Ishikawa (cell line): ENCODE results near the gene GAB2.

Experiments used
- CEBPB ChIP-seq: IDR thresholded peaks from 2 replicates; pipeline ENCODE4 v1.6.1; 2012
- CREB1 ChIP-seq: IDR thresholded peaks from 2 replicates; pipeline ENCODE4 v1.6.1; 2012; ENCODE audit warnings: low read depth
- EP300 ChIP-seq: IDR thresholded peaks from 2 replicates; pipeline ENCODE4 v1.6.1; 2012; ENCODE audit warnings: borderline replicate concordance
- RAD21 ChIP-seq: IDR thresholded peaks from 2 replicates; pipeline ENCODE4 v1.6.1; 2012; ENCODE audit warnings: low read depth
- TAF1 ChIP-seq: IDR thresholded peaks from 2 replicates; pipeline ENCODE4 v1.6.1; 2012; ENCODE audit warnings: low read depth, mild to moderate bottlenecking

GRCh38 chr11:78244080-78244479, 173.5 kb downstream of the GAB2 start:
- TF ChIP-seq TAF1 (no peak), CREB1 (no peak), CEBPB (no peak), EP300 (no peak), RAD21 (no peak)
